Stimulated activated CD8-positive, alpha-beta memory T cell treated with anti-CD3 and anti-CD28 coated beads, Interleukin-7, amount 100 ng/mL, for 24 hours (primary cell): ENCODE measurements around the gene CWC25.
"Not testable (repeated sequence)": the region's sequence is repeated elsewhere in the genome, so short reads cannot be mapped to it uniquely, and the experiment has no call there.

ENCODE experiments used
- DNase-seq: peaks from one replicate; pipeline ENCODE4 v3.0.0-alpha.2; 2020; ENCODE audit warnings: low read depth

CWC25 gene

GRCh38 chr17:38824899-38825761 lies at the start of gene CWC25:
Gene CWC25, minus strand, starts transcription at chr17:38825321. Its CDS starts 138 bp downstream, at chr17:38825183.
- DNase-seq: peak; percentile 94

GRCh38 chr17:38873640-38874380 lies 48.7 kb upstream of the CWC25 start:
- DNase-seq: no peak

- no peak for DNase-seq
These were observed 47.7 kb upstream of the CWC25 start for GRCh38 chr17:38872671-38873385.

- no peak for DNase-seq
These were observed 46.9 kb upstream of the CWC25 start for GRCh38 chr17:38872027-38872511.

- DNase-seq: peak; percentile 56
These were observed 46.3 kb upstream of the CWC25 start for GRCh38 chr17:38871247-38872015.

GRCh38 chr17:38870259-38871165 lies 45.4 kb upstream of the CWC25 start:
- peak; percentile 38 for DNase-seq

- DNase-seq: peak; percentile 68
These were observed 44.6 kb upstream of the CWC25 start, which contains the start of gene LASP1 for GRCh38 chr17:38869526-38870258. Gene LASP1, plus strand, starts transcription at chr17:38870058. Its CDS starts 132 bp downstream, at chr17:38870190.

- DNase-seq: peak; percentile 91
These were observed 43.9 kb upstream of the CWC25 start for GRCh38 chr17:38868817-38869525.

- DNase-seq: no peak
These were observed 43.1 kb upstream of the CWC25 start for GRCh38 chr17:38867968-38868816.

GRCh38 chr17:38867179-38867967 lies 42.3 kb upstream of the CWC25 start:
- DNase-seq: peak; percentile 44

- no peak for DNase-seq
These were observed 39.7 kb upstream of the CWC25 start for GRCh38 chr17:38864636-38865398.

GRCh38 chr17:38861399-38861843 lies 36.3 kb upstream of the CWC25 start:
- no peak for DNase-seq

- no peak for DNase-seq
These were observed 32.1 kb upstream of the CWC25 start for GRCh38 chr17:38857271-38857670.

GRCh38 chr17:38855101-38855714 lies 30.1 kb upstream of the CWC25 start:
- not testable (repeated sequence) for DNase-seq

- peak; percentile 82 for DNase-seq
These were observed 28.4 kb upstream of the CWC25 start, which contains the start of gene RPL23 for GRCh38 chr17:38853292-38854219. Gene RPL23, minus strand, starts transcription at chr17:38853721. Its CDS starts 11 bp downstream, at chr17:38853710.
